Middle frontal gyrus (tissue), 1 donor: ENCODE results near the gene LRP1B.

ENCODE experiments used
- DNase-seq: peaks from one replicate; pipeline ENCODE4 v3.0.0-alpha.2; 2015; ENCODE audit warnings: low spot score; ENCODE audit errors: extremely low spot score

Gene LRP1B

DNA sequence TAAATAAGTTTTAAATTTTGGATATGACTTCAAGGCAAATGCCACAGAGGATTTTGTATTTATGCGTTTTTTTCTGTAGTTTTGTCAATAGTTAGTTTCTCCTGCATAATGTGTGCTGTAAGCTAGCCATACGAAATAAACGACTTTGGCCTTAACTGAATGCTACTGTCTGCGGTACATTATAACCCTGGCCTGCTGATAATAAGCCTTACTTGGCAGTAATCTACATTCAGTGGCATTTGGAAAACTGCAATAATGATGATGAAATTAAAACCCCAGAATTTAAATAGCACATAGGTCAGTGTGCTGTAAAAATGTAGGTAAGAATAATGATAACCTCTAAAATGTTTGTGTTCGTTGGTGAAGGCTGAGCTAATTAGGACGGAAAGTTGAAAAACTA is 88.8 kb downstream of the LRP1B start:
- DNase-seq: no peak

DNA sequence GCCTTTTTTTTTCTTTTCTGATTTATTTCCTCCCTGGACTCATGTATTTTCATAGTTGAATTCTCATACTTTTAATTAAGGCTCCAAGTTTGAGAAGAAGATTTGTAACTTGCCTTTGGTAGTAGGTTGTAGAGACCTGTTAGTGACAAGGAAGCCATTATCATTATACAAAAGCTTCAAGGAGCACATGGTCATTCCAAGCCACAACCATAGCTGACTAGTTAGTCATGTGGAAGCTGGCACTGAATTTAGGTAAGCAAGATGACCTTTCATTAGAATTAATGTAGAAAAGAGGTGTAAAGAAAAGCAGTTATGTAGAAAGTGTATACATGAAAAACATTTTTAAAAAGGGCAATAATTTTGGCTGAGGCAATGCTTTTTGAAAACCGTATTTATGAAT is 89.7 kb downstream of the LRP1B start:
- no peak for DNase-seq

DNA sequence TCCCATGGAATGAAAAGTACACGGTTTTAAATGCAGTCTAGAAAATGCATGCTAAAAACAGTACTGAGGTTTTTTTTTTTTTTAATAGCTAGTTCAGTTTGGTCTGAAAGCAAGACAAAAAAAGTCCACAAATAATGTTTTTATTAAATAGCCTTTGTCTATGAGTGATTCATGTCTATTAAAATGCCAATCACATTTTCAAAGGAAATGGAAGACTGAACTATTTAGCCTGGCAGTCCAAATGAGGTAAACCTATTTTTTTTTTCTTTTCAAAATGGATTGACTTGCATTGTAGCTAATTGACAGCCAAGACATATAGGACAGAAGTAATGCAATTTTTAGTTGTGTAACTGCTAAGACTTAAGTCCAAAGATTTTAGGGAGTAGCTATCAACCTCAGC is 90.3 kb downstream of the LRP1B start:
- no peak for DNase-seq

GRCh38 chr2:142038826-142039225 is 92.0 kb downstream of the LRP1B start:
- DNase-seq: no peak

DNA sequence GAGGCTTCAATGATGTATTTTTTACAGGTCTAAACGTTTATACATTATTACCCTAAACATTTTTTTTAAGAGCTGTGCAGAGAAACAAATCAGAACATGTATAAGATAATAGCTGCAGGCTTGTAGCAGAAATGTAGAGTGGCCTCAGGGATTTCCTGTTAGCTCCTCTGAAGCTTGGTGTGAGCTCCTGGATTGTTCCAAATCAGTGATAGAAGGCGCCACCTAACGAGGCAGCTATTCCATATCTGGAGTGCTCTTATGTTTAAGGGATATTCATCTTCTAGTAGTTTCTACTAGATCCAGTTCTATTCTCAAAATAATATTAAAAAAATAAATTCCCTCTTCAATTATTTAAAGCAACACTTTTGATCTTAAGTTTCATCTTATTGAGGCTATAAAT is 93.1 kb downstream of the LRP1B start:
- no peak for DNase-seq

- no peak for DNase-seq
Observed at GRCh38 chr2:142037066-142037465, 93.8 kb downstream of the LRP1B start.

GRCh38 chr2:142033393-142033792 is 97.4 kb downstream of the LRP1B start:
- no peak for DNase-seq

GRCh38 chr2:142031656-142032055 is 99.2 kb downstream of the LRP1B start:
- no peak for DNase-seq

DNA sequence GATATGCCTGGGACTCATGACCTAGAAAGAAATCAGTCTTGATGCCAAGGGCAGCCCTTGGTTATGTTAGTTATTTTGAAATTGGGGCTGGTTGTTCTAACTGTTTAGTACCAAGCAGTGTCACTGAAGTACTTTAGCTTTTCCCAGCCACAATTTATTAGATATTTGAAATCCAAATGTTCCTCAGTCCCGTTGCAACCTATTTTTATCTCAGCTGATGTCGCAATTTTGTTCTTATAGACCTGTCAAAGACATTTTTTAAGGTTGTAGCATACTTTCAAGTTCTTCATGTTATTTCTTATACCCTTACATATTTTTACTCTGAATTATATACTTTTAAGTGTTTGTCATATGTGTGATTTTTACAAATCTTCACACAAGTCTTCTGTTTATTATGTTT is 100.1 kb downstream of the LRP1B start:
- DNase-seq: no peak

DNA sequence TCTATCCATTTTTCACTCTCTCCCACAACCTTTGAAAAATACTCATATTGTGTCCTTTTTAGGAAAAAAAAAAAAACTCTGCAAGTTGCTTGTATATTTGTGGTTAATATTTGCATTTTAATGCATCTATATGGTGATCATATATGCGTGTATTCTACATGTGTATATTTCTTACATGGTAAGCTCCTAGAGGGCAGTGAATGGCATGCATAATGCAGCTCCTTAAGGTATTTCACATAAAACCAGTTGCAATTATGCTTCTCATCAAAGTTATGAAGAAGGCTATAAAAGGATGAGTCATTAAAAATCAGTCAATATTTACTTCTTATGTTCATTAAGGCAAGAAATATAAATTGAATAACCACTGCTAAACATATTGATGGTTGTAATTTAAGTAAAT is 100.8 kb downstream of the LRP1B start:
- no peak for DNase-seq

DNA sequence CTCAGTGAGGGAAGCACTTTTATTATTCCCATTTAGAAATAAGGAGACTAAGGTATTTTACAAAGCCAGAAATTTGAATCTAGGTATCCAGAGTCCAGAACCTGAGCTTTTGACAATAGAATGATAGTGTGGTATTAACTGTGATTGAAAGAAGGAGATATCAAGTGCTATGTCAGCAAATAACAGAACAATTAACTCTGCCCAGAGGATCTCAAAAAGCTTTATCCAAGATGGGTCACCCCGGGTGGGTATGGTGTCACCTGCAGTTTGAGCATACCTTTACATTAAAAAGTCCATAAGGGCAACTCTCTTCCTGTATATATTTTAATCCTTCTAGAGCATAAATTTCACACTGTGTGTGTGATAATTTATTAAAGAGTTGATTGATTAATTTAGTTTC is 105.4 kb downstream of the LRP1B start:
- DNase-seq: no peak

DNA sequence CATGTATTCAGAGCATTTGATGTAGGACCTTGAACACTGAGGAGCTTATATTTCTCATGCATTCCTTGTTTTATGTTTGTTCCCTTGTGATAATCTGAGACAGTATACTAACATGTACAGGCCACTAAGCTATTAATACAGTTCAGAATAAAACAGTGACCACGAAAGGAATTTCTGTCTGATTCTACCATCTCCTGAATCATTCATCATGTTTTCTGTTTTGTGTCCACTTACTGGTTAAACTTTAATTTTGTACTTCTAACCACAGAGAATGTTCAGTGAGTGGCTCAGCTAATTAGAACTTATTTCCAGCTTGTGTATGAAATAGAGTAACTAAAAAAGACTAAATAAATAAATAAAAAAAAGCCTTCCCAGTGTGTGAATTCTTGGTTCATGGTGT is 110.4 kb downstream of the LRP1B start:
- DNase-seq: no peak

GRCh38 chr2:142014536-142014935 is 116.3 kb downstream of the LRP1B start:
- no peak for DNase-seq

DNA sequence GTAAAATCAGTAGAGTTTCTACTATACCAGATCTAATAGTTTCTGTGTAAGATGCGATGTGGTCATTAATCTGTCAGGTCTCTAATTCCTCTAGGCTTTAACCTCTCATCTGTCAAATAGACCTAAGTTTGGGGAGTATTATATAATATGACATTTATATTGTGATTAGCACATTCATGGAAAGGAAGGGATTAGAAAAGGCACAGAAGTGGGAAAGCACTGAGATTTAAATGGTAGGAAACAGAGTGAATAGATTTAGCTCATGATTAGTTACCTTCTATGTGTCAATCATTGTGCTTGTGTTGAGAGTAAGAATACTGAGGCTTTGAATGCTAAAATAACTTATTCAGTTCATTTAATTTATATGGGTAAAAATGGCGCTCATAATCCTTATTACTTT is 118.0 kb downstream of the LRP1B start:
- no peak for DNase-seq

GRCh38 chr2:142010477-142011270 is 120.1 kb downstream of the LRP1B start:
- no peak for DNase-seq

GRCh38 chr2:142008135-142008744 is 122.6 kb downstream of the LRP1B start:
- no peak for DNase-seq

GRCh38 chr2:141994066-141994465 is 136.8 kb downstream of the LRP1B start:
- no peak for DNase-seq

- no peak for DNase-seq
Observed at GRCh38 chr2:141992695-141993094, 138.1 kb downstream of the LRP1B start.

DNA sequence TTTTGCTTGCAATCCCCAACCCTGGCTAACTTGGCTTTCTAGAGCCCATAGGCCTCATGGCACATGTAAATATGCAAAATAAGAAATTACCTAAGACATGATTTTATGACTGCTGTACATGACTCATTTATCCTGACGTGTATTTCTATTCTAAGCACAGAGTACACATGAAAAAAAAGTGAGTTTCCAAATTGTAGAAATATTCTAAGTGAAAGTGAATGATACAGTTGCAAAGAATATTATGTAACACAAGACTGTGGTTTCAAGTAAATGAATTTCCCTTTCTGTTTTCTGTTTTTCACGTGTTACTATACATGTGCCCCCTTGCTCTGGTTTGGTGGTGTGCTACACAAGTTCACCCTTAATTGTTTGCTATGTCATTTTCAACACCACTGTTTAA is 162.4 kb downstream of the LRP1B start:
- DNase-seq: no peak

- DNase-seq: no peak
Observed at GRCh38 chr2:141967980-141968379, 162.8 kb downstream of the LRP1B start.

DNA sequence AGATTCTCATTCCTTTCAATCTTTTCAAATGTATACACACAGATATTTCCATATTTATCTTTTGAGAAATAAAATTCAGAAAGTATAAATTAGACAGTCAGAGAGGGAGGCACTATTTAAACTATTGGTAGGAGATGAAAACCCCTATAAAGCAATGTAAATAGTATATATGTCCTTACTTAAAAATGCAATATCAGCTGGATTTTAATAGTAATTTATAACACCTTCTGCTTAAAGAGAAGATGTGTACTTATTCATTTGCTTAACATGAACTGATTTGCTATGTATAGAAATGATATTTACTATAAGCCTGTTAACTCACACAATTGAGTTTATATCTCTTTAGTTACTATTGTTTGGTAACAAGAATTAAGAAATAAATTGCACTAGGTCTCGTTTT is 163.3 kb downstream of the LRP1B start:
- no peak for DNase-seq

- no peak for DNase-seq
Observed at GRCh38 chr2:141959941-141960340, 170.9 kb downstream of the LRP1B start.

GRCh38 chr2:141959016-141959415 is 171.8 kb downstream of the LRP1B start:
- no peak for DNase-seq
